Measurements from ENCODE around the gene SPDEF. TPM values are rescaled to one million over a fixed set of nuclear protein-coding genes. Genes with fewer than 3 reads are reported as not detected.

The SPDEF gene
- total RNA-seq, 1 experiment from 2014 or later = 0.77 TPM

DNA sequence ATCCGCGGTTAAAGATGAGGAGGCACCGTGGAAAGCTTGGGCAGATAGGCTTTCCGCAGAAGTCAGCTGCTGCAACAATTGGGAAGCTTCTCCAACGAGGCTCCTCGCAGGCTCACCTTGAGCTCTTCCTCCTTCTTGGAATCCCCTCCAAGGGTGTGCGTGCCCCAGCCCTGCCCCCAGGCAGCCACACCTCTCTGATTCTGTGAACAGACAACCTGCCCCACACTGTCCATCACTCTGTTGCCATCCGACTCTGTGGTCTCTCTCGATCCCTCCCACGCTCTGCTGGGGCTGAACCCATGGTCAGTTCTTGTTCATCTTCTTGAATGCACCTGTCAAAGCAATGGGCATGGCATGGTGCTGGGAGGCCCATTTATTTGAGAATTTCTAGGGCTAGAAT is 58.7 kb downstream of the SPDEF start:
- no peaks in the 10 kb centered on the region for H3K9me3 Mint-ChIP-seq (ENCODE audit: unreplicated experiment)
- no peaks in the 10 kb centered on the region for H3K4me1 ChIP-seq
- BruUV-seq (replicated peaks) = no TSS peak
- ChIA-PET CTCF (no interaction called here), POLR2A (no interaction called here)
- no peaks in the 10 kb centered on the region for H3K36me3 Mint-ChIP-seq (ENCODE audit: insufficient read depth, unreplicated experiment)
- no peak overlapping the region for H3K4me3 ChIP-seq (ENCODE audit: low read depth, low read length)
- H3K4me1 Mint-ChIP-seq (ENCODE audit: low read depth, unreplicated experiment) = no peaks in the 10 kb centered on the region
- intact Hi-C loops (cut with micrococcal nuclease; ENCODE audit: unreplicated experiment) = no loop called here
- H3K27me3 Mint-ChIP-seq (ENCODE audit: insufficient read depth, unreplicated experiment) = no peaks in the 10 kb centered on the region
- no peak overlapping the region for H3K4me3 Mint-ChIP-seq (ENCODE audit: unreplicated experiment)
- H3K36me3 ChIP-seq (ENCODE audit: control insufficient read depth, insufficient read depth, low read length) = no peaks in the 10 kb centered on the region
- H3K27ac Mint-ChIP-seq (ENCODE audit: unreplicated experiment) = no peak overlapping the region
- no peak for DNase-seq
- no peaks in the 10 kb centered on the region for H3K27me3 ChIP-seq (replicated peaks; ENCODE audit: control insufficient read depth, insufficient read depth, low read length)
- peaks cover 4% of the 10 kb centered on the region; the same call in 1 of the 2 replicates for H3K9me3 ChIP-seq
- no peak for TF ChIP-seq CTCF (IDR thresholded peaks at IDR 0.05; ENCODE audit: insufficient read depth in 1 of 2, low read depth in 1 of 2, low read length in 1 of 2, severe bottlenecking in 1 of 2, unreplicated experiment in 1 of 2)

DNA sequence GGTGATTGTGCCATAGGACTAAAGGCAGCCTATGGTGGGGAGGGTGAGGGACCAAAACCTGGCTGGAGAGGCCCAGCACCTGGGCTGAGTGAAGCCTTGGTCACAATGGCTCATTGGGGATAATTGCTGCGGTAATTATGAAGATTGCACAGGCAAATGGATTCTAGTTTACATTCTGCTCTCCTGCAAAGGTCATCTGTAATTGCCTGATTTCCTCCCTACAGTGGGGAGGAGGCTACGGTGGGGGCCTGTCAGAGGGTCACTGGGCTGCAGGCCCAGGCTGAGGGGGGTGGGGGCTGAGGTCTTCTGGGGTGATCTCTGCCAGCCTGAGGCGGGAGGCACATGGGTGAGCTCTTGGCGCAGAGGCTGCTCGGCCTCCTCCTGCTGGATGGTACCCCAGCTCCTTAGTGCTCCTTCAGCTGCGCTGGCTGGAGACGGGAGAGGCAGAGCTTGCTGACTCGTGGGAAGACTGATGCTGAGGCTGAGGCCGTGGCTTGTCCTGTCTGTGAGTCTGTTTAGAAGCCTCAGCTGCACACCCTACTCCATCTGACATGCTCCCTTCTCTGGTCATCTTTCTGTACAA is 59.9 kb downstream of the SPDEF start:
- ChIA-PET CTCF (interaction anchor here (0.6 to 0.7 kb wide), 2 partner anchors 171 to 207 kb away, joined by 4 to 6 read pairs; no protein-coding TSS in a partner anchor), POLR2A (no interaction called here)
- no peak for TF ChIP-seq CTCF (IDR thresholded peaks at IDR 0.05; ENCODE audit: insufficient read depth in 1 of 2, low read depth in 1 of 2, low read length in 1 of 2, severe bottlenecking in 1 of 2, unreplicated experiment in 1 of 2)
- Histone ChIP-seq H3K4me1 (no peaks in the 10 kb centered on the region), H3K4me3 (ENCODE audit: low read depth, low read length) (no peak overlapping the region), H3K36me3 (ENCODE audit: control insufficient read depth, insufficient read depth, low read length) (no peaks in the 10 kb centered on the region), H3K9me3 (peaks cover 4% of the 10 kb centered on the region; the same call in 1 of the 2 replicates), H3K27me3 (replicated peaks; ENCODE audit: control insufficient read depth, insufficient read depth, low read length) (no peaks in the 10 kb centered on the region)
- intact Hi-C loops (cut with micrococcal nuclease; ENCODE audit: unreplicated experiment) = no loop called here
- no peaks in the 10 kb centered on the region for H3K9me3 Mint-ChIP-seq (ENCODE audit: unreplicated experiment)
- no peak overlapping the region for H3K27ac Mint-ChIP-seq (ENCODE audit: unreplicated experiment)
- no TSS peak for BruUV-seq (replicated peaks)
- DNase-seq = no peak
- H3K4me3 Mint-ChIP-seq (ENCODE audit: unreplicated experiment) = no peak overlapping the region
- H3K27me3 Mint-ChIP-seq (ENCODE audit: insufficient read depth, unreplicated experiment) = no peaks in the 10 kb centered on the region
- no peaks in the 10 kb centered on the region for H3K36me3 Mint-ChIP-seq (ENCODE audit: insufficient read depth, unreplicated experiment)
- H3K4me1 Mint-ChIP-seq (ENCODE audit: low read depth, unreplicated experiment) = peaks cover 3% of the 10 kb centered on the region

DNA sequence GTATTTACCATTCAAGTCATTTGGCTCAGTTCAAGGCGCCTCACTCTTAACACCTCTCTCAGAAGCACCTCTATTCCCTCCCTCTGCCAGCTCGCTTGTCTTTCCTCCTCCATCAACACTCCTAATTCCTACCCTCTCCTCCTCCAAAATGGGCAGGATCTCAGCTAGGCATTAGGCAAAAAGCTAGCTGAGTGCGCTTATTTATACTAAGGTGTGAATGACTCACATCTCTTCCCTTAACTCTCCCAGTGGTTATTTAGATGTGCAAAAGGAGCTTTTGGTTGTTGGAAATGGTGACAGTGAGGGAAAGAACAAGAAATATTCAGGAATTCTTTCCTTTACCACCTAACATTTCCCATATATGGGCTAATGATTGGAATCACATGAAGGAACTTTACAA is 61.2 kb downstream of the SPDEF start:
- ChIA-PET POLR2A (no interaction called here), CTCF (no interaction called here)
- Mint-ChIP-seq H3K36me3 (ENCODE audit: insufficient read depth, unreplicated experiment) (no peaks in the 10 kb centered on the region), H3K27ac (ENCODE audit: unreplicated experiment) (no peak overlapping the region), H3K4me3 (ENCODE audit: unreplicated experiment) (no peak overlapping the region), H3K27me3 (ENCODE audit: insufficient read depth, unreplicated experiment) (no peaks in the 10 kb centered on the region), H3K9me3 (ENCODE audit: unreplicated experiment) (no peaks in the 10 kb centered on the region), H3K4me1 (ENCODE audit: low read depth, unreplicated experiment) (peaks cover 6% of the 10 kb centered on the region)
- H3K27me3 ChIP-seq (replicated peaks; ENCODE audit: control insufficient read depth, insufficient read depth, low read length) = no peaks in the 10 kb centered on the region
- no peaks in the 10 kb centered on the region for H3K36me3 ChIP-seq (ENCODE audit: control insufficient read depth, insufficient read depth, low read length)
- BruUV-seq (replicated peaks) = no TSS peak
- peaks cover 2% of the 10 kb centered on the region; the same call in 1 of the 2 replicates for H3K9me3 ChIP-seq
- H3K4me1 ChIP-seq = no peaks in the 10 kb centered on the region
- no peak overlapping the region for H3K4me3 ChIP-seq (ENCODE audit: low read depth, low read length)
- intact Hi-C loops (cut with micrococcal nuclease; ENCODE audit: unreplicated experiment) = no loop called here
- DNase-seq = no peak
- TF ChIP-seq CTCF (IDR thresholded peaks at IDR 0.05; ENCODE audit: insufficient read depth in 1 of 2, low read depth in 1 of 2, low read length in 1 of 2, severe bottlenecking in 1 of 2, unreplicated experiment in 1 of 2) = no peak

Data from Caco-2 (cell line).